Colonic mucosa (tissue), 4 donors: Measurements from ENCODE around the gene CACNA2D1. TPM values are rescaled to one million over a fixed set of nuclear protein-coding genes. Genes with fewer than 3 reads are reported as not detected.

ENCODE experiments used
- DNase-seq: peaks from one replicate; pipeline ENCODE4 v3.0.0-alpha.2; 2020
- H3K27ac ChIP-seq: fragments of 200-600 bp; one replicate; pipeline ENCODE4 v1.8.0; 2021
- H3K27me3 ChIP-seq: fragments of 200-600 bp; one replicate; pipeline ENCODE4 v1.8.0; 2021
- H3K36me3 ChIP-seq: fragments of 200-600 bp; one replicate; pipeline ENCODE4 v1.8.0; 2021
- H3K4me1 ChIP-seq: fragments of 200-600 bp; one replicate; pipeline ENCODE4 v1.8.0; 2021; ENCODE audit warnings: mild to moderate bottlenecking
- H3K4me3 ChIP-seq: fragments of 200-600 bp; one replicate; pipeline ENCODE4 v1.8.0; 2021
- H3K9ac ChIP-seq, 2 donors: one replicate each; pipeline ENCODE4 v1.7.0; 2013; ENCODE audit warnings: control low read depth in 2 of 2, low read depth in 2 of 2, low read length in 2 of 2
- H3K9me3 ChIP-seq: fragments of 200-600 bp; one replicate; pipeline ENCODE4 v1.8.0; 2021
- intact Hi-C: fragments of 100-400 bp; cut with DNase I; formaldehyde crosslinking; loops from one replicate; pipeline ENCODE4 v1.14.1; 2022
- total RNA-seq, 2 donors: library from RNA; stranded (reverse); fragmentation: NEBNext Ultra II Directional in 1 of 2; extraction: Animal tissue kit (Norgen Biotek cat#: 25700) in 1 of 2; gene quantifications; one replicate each; pipeline ENCODE4 v1.2.1, GENCODE V29; 2021
- TF ChIP-seq, protein P1 (sequence below): fragments of 200-600 bp; IDR thresholded peaks from one replicate; pipeline ENCODE4 v1.8.0; 2022; ENCODE audit warnings: antibody characterized with exemption, mild to moderate bottlenecking
- donor health status: healthy.
- donor health status: DM: no; HTN: no; CAD: no.
- donor health status: DM: no; HTN: no; CAD: no.

CACNA2D1 gene
- total RNA-seq, 2 donors from 2014 or later = 1.4 to 9.3 TPM

DNA sequence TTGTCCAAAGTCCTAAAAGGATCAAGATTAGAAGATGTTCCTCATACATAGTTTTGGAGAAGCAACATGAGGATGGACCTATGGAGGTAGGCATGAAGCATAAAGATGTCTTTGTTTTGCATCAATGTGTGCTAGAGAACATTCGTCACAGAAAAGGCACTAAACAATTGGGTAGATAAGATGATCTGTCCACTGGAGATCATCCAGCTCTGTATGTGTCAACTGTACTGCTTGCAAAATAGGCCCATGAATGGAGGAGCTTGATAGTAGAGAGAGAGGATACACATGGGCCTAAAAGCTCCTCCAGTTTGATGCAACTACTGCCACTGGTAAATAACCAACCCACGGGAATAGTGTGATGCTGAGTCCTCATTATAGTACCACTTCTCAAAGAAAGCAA, 387.3 kb downstream of the CACNA2D1 start:
- Histone ChIP-seq H3K9me3 (no peaks in the 10 kb centered on the region), H3K4me1 (no peaks in the 10 kb centered on the region), H3K27me3 (no peaks in the 10 kb centered on the region), H3K9ac (no peak overlapping the region), H3K27ac (no peak overlapping the region), H3K4me3 (no peak overlapping the region), H3K36me3 (no peaks in the 10 kb centered on the region)
- no peak for DNase-seq
- TF ChIP-seq, protein P1, sequence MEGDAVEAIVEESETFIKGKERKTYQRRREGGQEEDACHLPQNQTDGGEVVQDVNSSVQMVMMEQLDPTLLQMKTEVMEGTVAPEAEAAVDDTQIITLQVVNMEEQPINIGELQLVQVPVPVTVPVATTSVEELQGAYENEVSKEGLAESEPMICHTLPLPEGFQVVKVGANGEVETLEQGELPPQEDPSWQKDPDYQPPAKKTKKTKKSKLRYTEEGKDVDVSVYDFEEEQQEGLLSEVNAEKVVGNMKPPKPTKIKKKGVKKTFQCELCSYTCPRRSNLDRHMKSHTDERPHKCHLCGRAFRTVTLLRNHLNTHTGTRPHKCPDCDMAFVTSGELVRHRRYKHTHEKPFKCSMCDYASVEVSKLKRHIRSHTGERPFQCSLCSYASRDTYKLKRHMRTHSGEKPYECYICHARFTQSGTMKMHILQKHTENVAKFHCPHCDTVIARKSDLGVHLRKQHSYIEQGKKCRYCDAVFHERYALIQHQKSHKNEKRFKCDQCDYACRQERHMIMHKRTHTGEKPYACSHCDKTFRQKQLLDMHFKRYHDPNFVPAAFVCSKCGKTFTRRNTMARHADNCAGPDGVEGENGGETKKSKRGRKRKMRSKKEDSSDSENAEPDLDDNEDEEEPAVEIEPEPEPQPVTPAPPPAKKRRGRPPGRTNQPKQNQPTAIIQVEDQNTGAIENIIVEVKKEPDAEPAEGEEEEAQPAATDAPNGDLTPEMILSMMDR = no peak
- intact Hi-C loops = no loop called here

DNA sequence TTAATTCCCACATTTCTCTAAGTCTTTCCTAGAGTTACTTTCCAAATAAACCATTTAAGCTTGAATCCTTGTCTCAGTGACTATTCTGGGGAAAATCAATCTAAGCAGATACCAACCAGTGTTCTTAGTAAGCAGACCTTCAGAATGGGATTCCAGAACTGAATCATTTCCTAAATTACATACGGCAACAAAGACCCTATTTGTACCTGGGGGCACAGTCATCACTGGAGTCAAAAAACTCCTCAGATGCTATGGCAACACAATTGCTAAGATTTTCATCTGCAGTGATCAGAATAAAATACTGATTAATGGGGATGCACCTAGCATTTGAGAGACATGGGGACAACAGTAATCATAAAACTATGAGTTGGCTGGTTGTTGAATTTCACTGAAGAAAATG, 389.0 kb downstream of the CACNA2D1 start:
- no peak overlapping the region for H3K4me3 ChIP-seq
- intact Hi-C loops = no loop called here
- no peaks in the 10 kb centered on the region for H3K36me3 ChIP-seq
- H3K9me3 ChIP-seq = no peaks in the 10 kb centered on the region
- TF ChIP-seq, protein P1 = no peak
- no peaks in the 10 kb centered on the region for H3K27me3 ChIP-seq
- no peaks in the 10 kb centered on the region for H3K4me1 ChIP-seq
- H3K27ac ChIP-seq = no peak overlapping the region
- no peak for DNase-seq
- no peak overlapping the region for H3K9ac ChIP-seq

DNA sequence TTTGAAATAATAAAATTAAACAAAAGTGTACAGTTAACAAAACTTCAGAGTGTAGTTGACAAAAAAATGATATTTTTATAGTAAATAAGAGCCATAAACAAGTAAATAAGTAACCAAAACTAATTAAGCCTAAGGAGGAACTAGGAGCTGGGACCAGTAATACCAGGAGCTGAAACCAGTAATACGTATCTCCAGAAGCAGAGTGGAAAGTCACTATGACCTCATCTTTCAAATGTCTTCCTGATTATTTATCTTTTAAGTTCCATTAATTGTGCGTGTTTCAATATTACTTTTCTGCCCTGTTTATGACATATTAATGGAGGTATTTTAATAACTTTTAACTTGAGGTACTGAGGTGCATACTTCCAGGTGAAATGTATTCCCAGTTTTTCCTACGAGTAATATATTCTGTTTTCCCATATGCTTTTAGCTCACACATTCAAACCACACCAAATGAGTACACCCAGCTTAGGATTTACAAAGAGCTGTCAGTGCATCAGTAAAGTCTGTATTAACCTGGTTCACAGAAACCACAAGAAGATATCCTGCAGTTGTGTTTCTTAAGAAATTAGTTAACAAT, 390.0 kb downstream of the CACNA2D1 start:
- no peaks in the 10 kb centered on the region for H3K9me3 ChIP-seq
- TF ChIP-seq, protein P1 = no peak
- H3K4me1 ChIP-seq = no peaks in the 10 kb centered on the region
- no peak overlapping the region for H3K9ac ChIP-seq
- no peaks in the 10 kb centered on the region for H3K36me3 ChIP-seq
- H3K27me3 ChIP-seq = no peaks in the 10 kb centered on the region
- intact Hi-C loops = no loop called here
- DNase-seq = no peak
- H3K4me3 ChIP-seq = no peak overlapping the region
- no peak overlapping the region for H3K27ac ChIP-seq

DNA sequence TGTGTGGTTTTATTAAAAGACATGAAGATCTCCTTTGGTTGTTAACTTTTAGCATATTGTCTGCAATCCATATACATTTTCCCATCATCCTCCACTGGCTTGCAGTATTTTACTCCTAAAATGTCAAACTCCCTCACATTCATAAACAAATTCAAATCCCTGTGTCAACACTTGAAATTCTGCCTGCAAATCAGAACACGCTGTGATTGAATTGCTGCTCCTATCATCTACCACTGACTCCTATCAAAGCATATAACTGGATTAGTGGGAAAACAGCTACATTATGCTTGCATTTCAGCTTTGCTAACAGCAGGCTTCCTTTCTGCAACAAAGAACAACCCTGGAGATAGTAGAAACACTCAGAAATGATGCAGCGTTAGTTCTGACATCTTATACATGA, 392.0 kb downstream of the CACNA2D1 start:
- no peaks in the 10 kb centered on the region for H3K9me3 ChIP-seq
- H3K4me1 ChIP-seq = no peaks in the 10 kb centered on the region
- no peak for DNase-seq
- no peak overlapping the region for H3K27ac ChIP-seq
- no peak overlapping the region for H3K9ac ChIP-seq
- TF ChIP-seq, protein P1 = no peak
- no peak overlapping the region for H3K4me3 ChIP-seq
- intact Hi-C loops = no loop called here
- no peaks in the 10 kb centered on the region for H3K27me3 ChIP-seq
- no peaks in the 10 kb centered on the region for H3K36me3 ChIP-seq

DNA sequence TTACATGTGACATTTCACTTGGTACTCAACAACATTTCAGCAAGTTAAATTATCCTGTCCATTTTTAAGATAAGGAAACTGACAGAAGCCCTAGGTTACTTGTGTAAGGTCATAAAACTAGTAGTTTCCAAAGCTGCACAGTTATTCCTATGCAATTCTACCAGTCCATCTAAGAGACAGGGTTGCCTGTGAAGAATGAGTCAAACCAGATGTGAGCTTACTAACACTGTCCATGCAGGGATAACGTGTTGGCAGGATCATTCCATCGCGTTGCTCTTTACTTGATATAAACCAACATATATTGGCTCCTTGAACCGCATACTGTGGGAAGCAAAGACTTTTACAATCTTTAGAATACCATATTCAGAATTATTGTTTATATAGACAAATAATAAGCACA, 392.8 kb downstream of the CACNA2D1 start:
- no peaks in the 10 kb centered on the region for H3K36me3 ChIP-seq
- no peak for DNase-seq
- no peaks in the 10 kb centered on the region for H3K4me1 ChIP-seq
- H3K27ac ChIP-seq = no peak overlapping the region
- TF ChIP-seq, protein P1 = no peak
- no peak overlapping the region for H3K4me3 ChIP-seq
- no peak overlapping the region for H3K9ac ChIP-seq
- intact Hi-C loops = no loop called here
- no peaks in the 10 kb centered on the region for H3K9me3 ChIP-seq
- no peaks in the 10 kb centered on the region for H3K27me3 ChIP-seq
